Measurements from ENCODE around the gene CLMP. TPM values are rescaled to one million over a fixed set of nuclear protein-coding genes. Genes with fewer than 3 reads are reported as not detected.

Gene CLMP
- total and polyA plus RNA-seq, 2 donors (not counting 3 experiments of a cell fraction or from before 2014, with no cell fraction given) = 0.03 to 0.18 TPM

DNA sequence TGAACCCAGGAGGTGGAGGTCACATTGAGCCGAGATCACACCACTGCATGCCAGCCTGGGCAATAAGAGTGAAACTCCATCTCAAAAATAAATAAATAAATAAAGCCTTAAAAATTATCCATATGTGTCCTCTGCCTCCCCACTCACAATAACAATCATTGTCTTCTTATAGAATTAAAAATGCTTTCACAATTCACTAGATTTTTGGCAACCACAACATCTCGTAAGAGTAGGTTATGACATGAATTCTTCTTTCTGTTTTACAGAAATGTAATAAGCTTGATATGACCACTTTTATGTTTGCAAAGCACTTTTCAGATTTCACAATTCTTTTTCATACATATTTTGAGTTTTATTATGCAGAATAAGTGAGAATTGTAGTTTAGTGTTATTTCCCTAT is 78.6 kb downstream of the CLMP start:
- ChIA-PET POLR2A (no interaction called here), CTCF (interaction anchor here (21.7 kb wide), 1 partner anchor 128 kb away, joined by 587 read pairs; no protein-coding TSS in a partner anchor)
- dilution Hi-C loops (cut with MboI; ENCODE audit: extremely low pct_ligation_motif_present, low sequenced_read_pairs) (loop anchor here (25.0 kb wide), 1 partner anchor 146 kb away; no protein-coding TSS in a partner anchor), intact Hi-C loops (cut with micrococcal nuclease) (loop anchor here (5.0 kb wide), 1 partner anchor 54 kb away; the partner anchor contains the start of gene HSPA8)
- H3K36me3 ChIP-seq (ENCODE audit: control insufficient read depth in 2 of 2, extremely low read depth in 1 of 2, insufficient read depth in 2 of 2, low read length in 2 of 2) = no peaks in the 10 kb centered on the region
- no peak for DNase-seq (ENCODE audit: low read depth, low spot score)
- H3K79me2 ChIP-seq (ENCODE audit: control insufficient read depth, insufficient read depth, low read length) = no peaks in the 10 kb centered on the region
- TF ChIP-seq, protein P1, sequence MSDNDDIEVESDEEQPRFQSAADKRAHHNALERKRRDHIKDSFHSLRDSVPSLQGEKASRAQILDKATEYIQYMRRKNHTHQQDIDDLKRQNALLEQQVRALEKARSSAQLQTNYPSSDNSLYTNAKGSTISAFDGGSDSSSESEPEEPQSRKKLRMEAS (IDR thresholded peaks at IDR 0.05; ENCODE audit: insufficient read depth, insufficient read length) = no peak
- TF ChIP-seq POLR2AphosphoS5 (IDR thresholded peaks at IDR 0.05; ENCODE audit: insufficient read depth, low read depth, low read length) (no peak), POLR2A (IDR thresholded peaks at IDR 0.05; ENCODE audit: low read depth, low read length) (no peak)
- H3K4me2 ChIP-seq (ENCODE audit: insufficient read depth, low read length) = no peak overlapping the region
- no peaks in the 10 kb centered on the region for H3K9me1 ChIP-seq (replicated peaks; ENCODE audit: control insufficient read depth, extremely low read depth, insufficient read depth, low read length)
- H4K20me1 ChIP-seq (replicated peaks; ENCODE audit: control insufficient read depth, extremely low read depth, insufficient read depth, low read length) = no peaks in the 10 kb centered on the region
- H3K27ac ChIP-seq (ENCODE audit: insufficient read depth, low read depth, low read length) = no peak overlapping the region
- H3K9ac ChIP-seq (replicated peaks; ENCODE audit: extremely low read depth, insufficient read depth, low read length) = no peak overlapping the region
- no peak overlapping the region for H3K4me3 ChIP-seq (replicated peaks in 1 of 3; ENCODE audit: insufficient read depth in 1 of 3, low read depth in 1 of 3, low read length in 3 of 3)
- BruUV-seq (replicated peaks) = no TSS peak
- peaks cover 3% of the 10 kb centered on the region for H3K4me1 ChIP-seq (ENCODE audit: control insufficient read depth, extremely low read depth, insufficient read depth, low read length)
- H3K27me3 ChIP-seq (ENCODE audit: control insufficient read depth in 2 of 2, insufficient read depth in 2 of 2, low read length in 2 of 2) = no peaks in the 10 kb centered on the region
- no peaks in the 10 kb centered on the region for H3K9me3 ChIP-seq (replicated peaks; ENCODE audit: control insufficient read depth, insufficient read depth, low read length)
- FAIRE-seq = no peak
- no peak overlapping the region for H2AFZ ChIP-seq (ENCODE audit: low read depth, low read length)

DNA sequence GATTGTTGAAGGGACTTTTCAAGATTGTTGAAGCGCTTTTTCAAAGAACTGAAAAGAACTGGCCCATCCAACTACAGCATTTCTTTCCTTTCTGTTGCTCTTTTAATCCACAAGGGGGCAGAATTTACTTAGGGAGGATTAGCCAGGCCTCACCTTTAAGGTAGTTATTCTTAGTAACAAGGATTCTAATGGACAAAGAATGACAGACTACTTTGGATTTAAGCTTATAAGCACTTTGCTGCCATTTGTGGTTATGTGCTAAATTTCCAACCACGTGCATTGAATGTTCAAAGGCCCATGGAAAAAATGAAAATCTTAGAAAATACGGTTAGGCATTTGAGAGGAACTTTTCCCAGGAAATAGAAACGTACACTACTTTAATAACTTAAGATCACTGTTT is 83.6 kb downstream of the CLMP start:
- no peaks in the 10 kb centered on the region for H3K9me1 ChIP-seq (replicated peaks; ENCODE audit: control insufficient read depth, extremely low read depth, insufficient read depth, low read length)

More for the DNA sequence above, 83.6 kb downstream of the CLMP start:
- FAIRE-seq (peak; percentile 80), DNase-seq (ENCODE audit: low read depth, low spot score) (peak; percentile 41)
- Histone ChIP-seq H3K4me3 (replicated peaks in 1 of 3; ENCODE audit: insufficient read depth in 1 of 3, low read depth in 1 of 3, low read length in 3 of 3) (no peak overlapping the region), H3K36me3 (ENCODE audit: control insufficient read depth in 2 of 2, extremely low read depth in 1 of 2, insufficient read depth in 2 of 2, low read length in 2 of 2) (no peaks in the 10 kb centered on the region), H3K9me3 (replicated peaks; ENCODE audit: control insufficient read depth, insufficient read depth, low read length) (no peaks in the 10 kb centered on the region), H3K27me3 (ENCODE audit: control insufficient read depth in 2 of 2, insufficient read depth in 2 of 2, low read length in 2 of 2) (no peaks in the 10 kb centered on the region), H3K4me2 (ENCODE audit: insufficient read depth, low read length) (no peak overlapping the region), H3K4me1 (ENCODE audit: control insufficient read depth, extremely low read depth, insufficient read depth, low read length) (no peaks in the 10 kb centered on the region), H3K79me2 (ENCODE audit: control insufficient read depth, insufficient read depth, low read length) (no peaks in the 10 kb centered on the region), H2AFZ (ENCODE audit: low read depth, low read length) (no peak overlapping the region), H3K9ac (replicated peaks; ENCODE audit: extremely low read depth, insufficient read depth, low read length) (no peak overlapping the region), H3K27ac (ENCODE audit: insufficient read depth, low read depth, low read length) (no peak overlapping the region), H4K20me1 (replicated peaks; ENCODE audit: control insufficient read depth, extremely low read depth, insufficient read depth, low read length) (no peaks in the 10 kb centered on the region)
- no TSS peak for BruUV-seq (replicated peaks)
- intact Hi-C loops (cut with micrococcal nuclease) = loop anchor here (1.0 to 5.0 kb wide), 3 partner anchors 56 to 150 kb away; no protein-coding TSS in a partner anchor
- POLR2A ChIA-PET = interaction anchor here (0.7 kb wide), 1 partner anchor 139 kb away, joined by 4 read pairs; no protein-coding TSS in a partner anchor
- TF ChIP-seq FOS (IDR thresholded peaks at IDR 0.05; ENCODE audit: borderline replicate concordance, insufficient read depth, low read length) (no peak), JUN (IDR thresholded peaks at IDR 0.05; ENCODE audit: borderline replicate concordance, insufficient read depth, insufficient read length, low read depth) (no peak), GATA2 (IDR thresholded peaks at IDR 0.05; ENCODE audit: insufficient read depth, insufficient read length, low read depth, low read length) (no peak), MYC (IDR thresholded peaks at IDR 0.05; ENCODE audit: low read depth, low read length) (no peak)
- TF ChIP-seq, protein P2, sequence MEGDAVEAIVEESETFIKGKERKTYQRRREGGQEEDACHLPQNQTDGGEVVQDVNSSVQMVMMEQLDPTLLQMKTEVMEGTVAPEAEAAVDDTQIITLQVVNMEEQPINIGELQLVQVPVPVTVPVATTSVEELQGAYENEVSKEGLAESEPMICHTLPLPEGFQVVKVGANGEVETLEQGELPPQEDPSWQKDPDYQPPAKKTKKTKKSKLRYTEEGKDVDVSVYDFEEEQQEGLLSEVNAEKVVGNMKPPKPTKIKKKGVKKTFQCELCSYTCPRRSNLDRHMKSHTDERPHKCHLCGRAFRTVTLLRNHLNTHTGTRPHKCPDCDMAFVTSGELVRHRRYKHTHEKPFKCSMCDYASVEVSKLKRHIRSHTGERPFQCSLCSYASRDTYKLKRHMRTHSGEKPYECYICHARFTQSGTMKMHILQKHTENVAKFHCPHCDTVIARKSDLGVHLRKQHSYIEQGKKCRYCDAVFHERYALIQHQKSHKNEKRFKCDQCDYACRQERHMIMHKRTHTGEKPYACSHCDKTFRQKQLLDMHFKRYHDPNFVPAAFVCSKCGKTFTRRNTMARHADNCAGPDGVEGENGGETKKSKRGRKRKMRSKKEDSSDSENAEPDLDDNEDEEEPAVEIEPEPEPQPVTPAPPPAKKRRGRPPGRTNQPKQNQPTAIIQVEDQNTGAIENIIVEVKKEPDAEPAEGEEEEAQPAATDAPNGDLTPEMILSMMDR (IDR thresholded peaks at IDR 0.05; ENCODE audit: extremely low read depth in 1 of 2, insufficient read depth in 1 of 2, low read depth in 1 of 2, low read length in 2 of 2) = peak; percentile 48 to 52
- CTCF ChIA-PET = interaction anchor here (0.6 to 21.7 kb wide), 13 partner anchors 9 to 367 kb away, joined by 3 to 587 read pairs (median 6); no protein-coding TSS in a partner anchor
- dilution Hi-C loops (cut with MboI; ENCODE audit: extremely low pct_ligation_motif_present, low sequenced_read_pairs) = loop anchor here (25.0 kb wide), 1 partner anchor 151 kb away; no protein-coding TSS in a partner anchor
